Kidney epithelial cell (primary cell): ENCODE measurements around the gene PRTG. TPM values are rescaled to one million over a fixed set of nuclear protein-coding genes. Genes with fewer than 3 reads are reported as not detected.
"Not testable (repeated sequence)": the region's sequence is repeated elsewhere in the genome, so short reads cannot be mapped to it uniquely, and the experiment has no call there.

Experiments
- DNase-seq: peaks from one replicate; pipeline ENCODE4 v3.0.0-alpha.2; 2010; ENCODE audit warnings: low read depth
- H3K27me3 ChIP-seq: 2 replicates; pipeline ENCODE4 v1.6.0; 2011; ENCODE audit warnings: low read length; ENCODE audit not compliant: control insufficient read depth, insufficient read depth
- H3K36me3 ChIP-seq: 2 replicates; pipeline ENCODE4 v1.5.1; 2011; ENCODE audit warnings: low read length; ENCODE audit not compliant: control insufficient read depth, insufficient read depth
- H3K4me3 ChIP-seq: 2 replicates; pipeline ENCODE4 v1.5.1; 2011; ENCODE audit warnings: low read depth, mild to moderate bottlenecking, control low read depth, low read length
- CTCF ChIP-seq: IDR thresholded peaks from 2 replicates; pipeline ENCODE4 v1.5.1; 2011; ENCODE audit warnings: mild to moderate bottlenecking, moderate library complexity, low read length, control low read depth, inconsistent platforms; ENCODE audit not compliant: insufficient read depth, poor library complexity, severe bottlenecking
- total RNA-seq: library from RNA; depleted of rRNA; stranded (reverse); fragments of >200 nt; gene quantifications from 2 replicates; pipeline ENCODE4 v1.2.3, GENCODE V29; 2015

Gene PRTG
- total RNA-seq, 1 donor from 2014 or later = 9.4 TPM

GRCh38 chr15:55740359-55740878, 2.5 kb downstream of the PRTG start:
- DNase-seq = no peak
- Histone ChIP-seq H3K27me3 (no peaks in the 10 kb centered on the region), H3K4me3 (no peak overlapping the region), H3K36me3 (no peaks in the 10 kb centered on the region)
- no peak for TF ChIP-seq CTCF

DNA sequence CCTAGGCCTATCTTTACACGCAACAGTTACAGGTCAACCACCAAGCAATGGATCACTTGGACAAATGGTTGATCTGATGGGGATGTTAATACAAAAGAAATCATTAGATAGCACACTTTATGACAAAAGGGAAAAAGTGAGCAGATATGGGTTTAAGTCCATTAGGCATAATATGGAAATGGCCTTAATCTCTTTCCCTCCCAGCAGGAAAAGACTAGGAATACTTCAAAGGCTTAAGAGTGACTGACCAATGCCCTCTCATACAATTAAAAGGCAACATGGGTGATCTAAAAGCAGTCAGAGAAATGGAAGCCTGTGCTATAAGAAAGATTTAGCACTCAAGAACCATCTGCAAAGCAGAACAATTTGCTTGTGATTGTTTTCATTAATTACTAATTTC, 3.3 kb downstream of the PRTG start:
- H3K4me3 ChIP-seq = no peak overlapping the region
- no peaks in the 10 kb centered on the region for H3K36me3 ChIP-seq
- H3K27me3 ChIP-seq = no peaks in the 10 kb centered on the region
- no peak for DNase-seq
- no peak for TF ChIP-seq CTCF

DNA sequence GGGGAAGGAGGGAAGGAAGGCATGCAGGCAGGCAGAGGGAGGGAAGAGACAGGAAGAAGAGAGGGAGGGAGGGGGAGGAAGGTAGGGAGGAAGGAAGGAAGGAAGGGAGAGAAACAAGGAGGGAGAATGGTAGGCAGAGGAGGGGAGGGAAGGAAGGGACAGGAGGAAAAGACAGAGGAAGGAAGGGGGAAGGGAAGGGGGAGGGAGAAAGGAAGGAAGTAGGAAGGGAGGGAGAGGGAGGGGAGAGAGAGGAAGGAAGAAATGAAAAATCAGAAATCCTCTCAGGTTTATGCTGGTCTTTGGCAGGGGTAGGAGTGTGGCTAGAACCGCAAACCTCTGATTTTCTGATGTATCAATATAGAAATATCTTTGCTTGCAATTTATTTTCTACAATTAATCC, 4.2 kb downstream of the PRTG start:
- no peak for TF ChIP-seq CTCF
- no peak overlapping the region for H3K4me3 ChIP-seq
- no peak for DNase-seq
- no peaks in the 10 kb centered on the region for H3K36me3 ChIP-seq
- H3K27me3 ChIP-seq = no peaks in the 10 kb centered on the region

DNA sequence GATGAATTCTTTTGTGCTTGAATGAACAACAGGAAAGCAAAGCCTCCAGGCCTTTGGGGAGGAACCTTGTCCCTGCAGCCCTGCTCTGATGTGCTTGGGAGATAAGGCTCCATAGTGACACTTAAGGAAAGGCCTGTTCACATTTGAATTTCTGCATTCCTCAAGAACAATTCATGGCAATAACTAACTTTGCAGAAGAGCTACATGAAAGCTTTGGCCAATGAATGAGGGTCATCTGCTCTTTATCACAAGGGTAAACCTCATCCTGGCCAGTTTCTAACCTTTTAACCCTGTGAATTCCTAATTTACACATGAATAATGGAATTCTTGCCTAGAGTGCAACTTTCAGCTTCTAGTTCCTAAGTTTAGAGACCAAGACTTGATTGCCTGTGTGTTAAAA, 5.6 kb downstream of the PRTG start:
- Histone ChIP-seq H3K27me3 (no peaks in the 10 kb centered on the region), H3K36me3 (no peaks in the 10 kb centered on the region), H3K4me3 (no peak overlapping the region)
- no peak for TF ChIP-seq CTCF
- peak; percentile 37 for DNase-seq

DNA sequence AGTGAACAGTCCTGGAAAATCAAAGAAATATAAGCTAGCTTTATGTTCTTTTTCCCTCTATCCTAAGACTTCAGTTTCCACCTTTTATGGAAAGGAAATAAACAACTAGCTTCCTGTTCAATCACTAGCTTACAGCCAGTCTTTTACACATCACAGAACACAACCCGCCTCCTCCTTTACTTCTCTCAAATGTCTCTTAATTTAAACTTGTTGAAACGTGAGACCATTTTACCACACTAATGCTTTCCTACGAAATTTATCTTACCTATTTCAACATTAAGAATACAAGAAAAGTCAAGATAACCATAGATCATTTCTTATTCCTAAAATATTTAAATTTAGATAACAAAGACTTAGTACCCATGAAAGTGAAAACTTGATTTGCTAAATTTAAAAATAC, 6.2 kb downstream of the PRTG start:
- no peaks in the 10 kb centered on the region for H3K27me3 ChIP-seq
- no peak for TF ChIP-seq CTCF
- DNase-seq = no peak
- H3K4me3 ChIP-seq = no peak overlapping the region
- no peaks in the 10 kb centered on the region for H3K36me3 ChIP-seq

DNA sequence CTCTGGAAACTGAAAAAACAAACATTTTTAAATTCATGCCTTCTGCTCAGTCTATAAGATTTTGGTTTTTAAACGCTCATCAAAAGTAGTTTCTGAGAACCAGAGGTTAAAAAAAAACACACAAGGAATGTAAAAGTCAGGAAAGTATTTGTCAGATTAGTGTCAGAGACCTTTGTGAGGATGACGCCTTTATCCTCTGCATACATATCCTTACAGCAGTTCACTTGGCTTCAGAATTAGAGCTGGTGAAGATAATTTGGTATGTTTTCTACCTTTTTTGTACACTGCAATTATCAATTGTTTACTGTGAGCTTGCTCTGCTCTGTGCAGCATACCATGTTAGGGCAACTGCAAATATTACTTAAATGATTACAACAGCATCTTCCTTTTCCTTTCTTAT, 8.3 kb downstream of the PRTG start:
- DNase-seq = no peak
- Histone ChIP-seq H3K27me3 (no peaks in the 10 kb centered on the region), H3K4me3 (no peak overlapping the region), H3K36me3 (no peaks in the 10 kb centered on the region)
- TF ChIP-seq CTCF = no peak

- DNase-seq, H3K27me3 ChIP-seq, H3K36me3 ChIP-seq, H3K4me3 ChIP-seq: not testable (repeated sequence)
Observed at GRCh38 chr15:55733461-55733860, 9.5 kb downstream of the PRTG start.
